Suprapubic skin (tissue), 4 donors: ENCODE data around the gene SLCO3A1. TPM values are rescaled to one million over a fixed set of nuclear protein-coding genes. Genes with fewer than 3 reads are reported as not detected.

ENCODE experiments used
- DNase-seq, 2 donors: peaks; one replicate each; pipeline ENCODE4 v3.0.0-alpha.2; 2019; ENCODE audit warnings: low spot score in 2 of 2
- H3K27ac ChIP-seq: fragments of 200-600 bp; sonication (generic); one replicate; pipeline ENCODE4 v1.5.1; 2019
- H3K27me3 ChIP-seq: fragments of 200-600 bp; sonication (generic); one replicate; pipeline ENCODE4 v1.5.1; 2019
- H3K36me3 ChIP-seq: fragments of 200-600 bp; sonication (generic); one replicate; pipeline ENCODE4 v1.5.1; 2019
- H3K4me1 ChIP-seq: fragments of 200-600 bp; sonication (generic); one replicate; pipeline ENCODE4 v1.5.1; 2019
- H3K4me3 ChIP-seq: fragments of 200-600 bp; sonication (generic); one replicate; pipeline ENCODE4 v1.5.1; 2019; ENCODE audit warnings: mild to moderate bottlenecking
- H3K9me3 ChIP-seq: fragments of 200-600 bp; sonication (generic); one replicate; pipeline ENCODE4 v1.5.1; 2019
- CTCF ChIP-seq, 2 donors: fragments of 200-600 bp in 1 of 2; fragments of 450-650 bp in 1 of 2; sonication (generic) in 1 of 2; IDR thresholded peaks; one replicate each; pipeline ENCODE4 v1.5.1; 2016 to 2019; ENCODE audit warnings: antibody characterized with exemption in 2 of 2, mild to moderate bottlenecking in 1 of 2, moderate library complexity in 1 of 2
- EP300 ChIP-seq: sonication (generic); formaldehyde crosslinking; IDR thresholded peaks from one replicate; pipeline ENCODE4 v1.6.1; 2017; ENCODE audit warnings: antibody characterized with exemption
- POLR2A ChIP-seq, 2 donors: fragments of 450-650 bp; IDR thresholded peaks; one replicate each; pipeline ENCODE4 v1.6.1; 2017; ENCODE audit warnings: antibody characterized with exemption in 2 of 2, mild to moderate bottlenecking in 2 of 2, moderate library complexity in 2 of 2
- POLR2AphosphoS5 ChIP-seq, 3 donors: sonication (generic); formaldehyde crosslinking; IDR thresholded peaks; one replicate each; pipeline ENCODE4 v1.6.1; 2017; ENCODE audit warnings: antibody characterized with exemption in 3 of 3
- WGBS: methylation state at CpG from one replicate; pipeline ENCODE4 v1.1.5; 2018; 5-methylcytosine and 5-hydroxymethylcytosine counted together
- total RNA-seq, 4 donors: library from RNA; depleted of rRNA; stranded (reverse); fragments of >200 nt; gene quantifications; one replicate each; pipeline ENCODE4 v1.1.0, GENCODE V29; 2016

Gene SLCO3A1
- total RNA-seq, 4 donors from 2014 or later = 29.0 to 131 (median 44.6) TPM

DNA sequence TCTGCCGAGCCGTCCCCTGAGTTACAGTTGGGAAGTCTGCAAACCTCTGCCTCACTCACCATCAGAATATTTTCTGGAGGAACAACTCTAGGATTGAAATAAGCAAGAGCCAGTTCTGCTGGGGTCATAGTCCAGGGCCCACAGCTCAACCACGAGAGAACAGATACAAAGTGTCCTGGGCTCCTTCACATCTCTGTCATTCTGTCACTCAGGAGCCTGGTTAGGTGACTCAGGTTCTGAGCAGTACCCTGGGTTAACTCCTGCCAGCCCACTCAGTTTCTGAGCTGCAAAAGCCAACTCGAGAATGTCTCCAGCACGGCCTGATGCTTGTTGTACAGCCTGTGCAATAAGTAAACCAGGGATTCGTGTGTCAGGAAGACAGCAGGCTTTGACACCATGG lies 155.7 kb downstream of the SLCO3A1 start:
- Histone ChIP-seq H3K27me3 (no peaks in the 10 kb centered on the region), H3K9me3 (no peaks in the 10 kb centered on the region), H3K4me1 (peaks cover 15% of the 10 kb centered on the region), H3K27ac (no peak overlapping the region), H3K4me3 (no peak overlapping the region), H3K36me3 (no peaks in the 10 kb centered on the region)
- no peak for DNase-seq
- WGBS = 85% methylated on average over 6 of the region's 6 CpGs
- no peak for TF ChIP-seq POLR2AphosphoS5 (IDR thresholded peaks at IDR 0.05)

- no peaks in the 10 kb centered on the region for H3K36me3 ChIP-seq
- WGBS = 47% methylated on average over 14 of the region's 14 CpGs
- no peaks in the 10 kb centered on the region for H3K27me3 ChIP-seq
- H3K27ac ChIP-seq = no peak overlapping the region
- H3K4me3 ChIP-seq = no peak overlapping the region
- no peaks in the 10 kb centered on the region for H3K9me3 ChIP-seq
- DNase-seq = no peak
- TF ChIP-seq POLR2AphosphoS5 (IDR thresholded peaks at IDR 0.05) (no peak), CTCF (IDR thresholded peaks at IDR 0.05) (no peak), EP300 (no peak)
- H3K4me1 ChIP-seq = peaks cover 17% of the 10 kb centered on the region
These were observed 158.3 kb downstream of the SLCO3A1 start for GRCh38 chr15:92011611-92012367.

- H3K36me3 ChIP-seq = no peaks in the 10 kb centered on the region
- H3K4me3 ChIP-seq = no peak overlapping the region
- WGBS = 92% methylated on average over 1 of the region's 1 CpG
- no peaks in the 10 kb centered on the region for H3K27me3 ChIP-seq
- no peaks in the 10 kb centered on the region for H3K9me3 ChIP-seq
- TF ChIP-seq EP300 = no peak
- no peak for TF ChIP-seq POLR2AphosphoS5 (IDR thresholded peaks at IDR 0.05)
- no peak for TF ChIP-seq CTCF (IDR thresholded peaks at IDR 0.05)
- TF ChIP-seq POLR2A (IDR thresholded peaks at IDR 0.05) = no peak
- peaks cover 17% of the 10 kb centered on the region for H3K4me1 ChIP-seq
- no peak for DNase-seq
- no peak overlapping the region for H3K27ac ChIP-seq
These were observed 158.8 kb downstream of the SLCO3A1 start for GRCh38 chr15:92012368-92012629.

GRCh38 chr15:92012881-92013280 lies 159.4 kb downstream of the SLCO3A1 start:
- Histone ChIP-seq H3K36me3 (no peaks in the 10 kb centered on the region), H3K9me3 (no peaks in the 10 kb centered on the region), H3K27ac (no peak overlapping the region), H3K4me3 (no peak overlapping the region), H3K27me3 (no peaks in the 10 kb centered on the region), H3K4me1 (peaks cover 17% of the 10 kb centered on the region)
- TF ChIP-seq POLR2AphosphoS5 (IDR thresholded peaks at IDR 0.05) = no peak
- TF ChIP-seq CTCF (IDR thresholded peaks at IDR 0.05) = no peak
- TF ChIP-seq EP300 = no peak
- TF ChIP-seq POLR2A (IDR thresholded peaks at IDR 0.05) = no peak
- no peak for DNase-seq
- WGBS = 95% methylated on average over 6 of the region's 6 CpGs

DNA sequence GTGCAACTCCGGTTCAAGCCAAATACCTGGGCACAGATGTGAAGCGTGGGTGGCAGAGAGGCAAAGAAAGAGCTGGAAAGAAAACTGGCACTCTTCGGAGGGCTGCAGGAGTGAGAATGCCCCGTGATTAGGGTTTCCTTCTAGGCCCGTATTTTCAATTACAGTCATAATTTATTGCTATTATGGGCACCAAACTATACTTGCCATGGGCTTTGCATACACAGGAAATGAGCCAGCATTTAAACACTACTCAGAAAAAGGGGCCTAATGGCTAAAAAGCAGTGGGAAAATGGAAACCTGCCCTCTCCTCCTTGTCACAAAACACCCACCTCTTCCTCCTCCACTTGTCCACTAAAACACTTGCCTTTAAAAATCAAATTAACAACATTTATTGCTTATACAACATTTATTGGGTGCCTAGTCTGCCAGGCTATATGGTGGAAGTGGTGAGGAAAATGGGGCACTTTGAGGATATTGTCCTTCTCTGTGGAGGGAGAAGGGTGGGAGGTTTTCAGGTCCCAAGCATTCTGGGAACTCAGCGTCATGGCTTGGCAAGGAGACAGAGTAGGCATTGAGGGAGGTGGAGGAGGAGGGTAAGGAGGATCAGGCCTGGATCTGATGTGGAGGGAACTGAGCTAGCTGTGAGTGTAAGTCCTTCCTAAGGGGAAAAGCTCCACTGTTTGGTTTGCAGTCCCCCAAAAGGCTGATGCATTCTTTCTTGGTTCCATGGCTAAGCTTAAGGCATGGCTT lies 160.9 kb downstream of the SLCO3A1 start:
- no peak for TF ChIP-seq CTCF (IDR thresholded peaks at IDR 0.05)
- TF ChIP-seq EP300 = no peak
- TF ChIP-seq POLR2AphosphoS5 (IDR thresholded peaks at IDR 0.05) = no peak
- TF ChIP-seq POLR2A (IDR thresholded peaks at IDR 0.05) = no peak
- no peaks in the 10 kb centered on the region for H3K27me3 ChIP-seq
- no peak for DNase-seq
- no peak overlapping the region for H3K27ac ChIP-seq
- H3K9me3 ChIP-seq = no peaks in the 10 kb centered on the region
- peaks cover 29% of the 10 kb centered on the region for H3K4me1 ChIP-seq
- no peak overlapping the region for H3K4me3 ChIP-seq
- H3K36me3 ChIP-seq = no peaks in the 10 kb centered on the region
- 75% methylated on average over 6 of the region's 6 CpGs for WGBS
